H1 (cell line): ENCODE measurements around the gene VARS2. TPM values are rescaled to one million over a fixed set of nuclear protein-coding genes. Genes with fewer than 3 reads are reported as not detected.
A peak's percentile ranks its signal among the peaks of the same experiment; 100 is the strongest.

ENCODE experiments used
- CTCF ChIA-PET: fragments of 300-600 bp; sonication (Branson Sonifier 250); formaldehyde crosslinking; loops from one replicate; lab custom pipeline; 2021; ENCODE audit not compliant: partially characterized antibody; lab: Charles Lee
- POLR2A ChIA-PET: fragments of 300-600 bp; sonication (Branson Sonifier 250); formaldehyde crosslinking; loops from one replicate; lab custom pipeline; 2021; ENCODE audit warnings: inconsistent platforms; ENCODE audit not compliant: partially characterized antibody; lab: Charles Lee
- DNase-seq, 2 experiments: peaks; one replicate each; pipeline versions ENCODE4 v3.0.0 to v3.0.0-alpha.2; 2010 to 2022; ENCODE audit warnings: low spot score in 2 of 2, low read depth in 1 of 2, mixed read lengths in 1 of 2
- FAIRE-seq: peaks from 2 replicates; lab custom pipeline; 2011; peaks lifted over from hg19 to GRCh38; lab: Jason Lieb, UNC
- H2AFZ ChIP-seq: 2 replicates; pipeline ENCODE4 v1.8.1; 2012; ENCODE audit warnings: low read length, inconsistent platforms
- H2AK5ac ChIP-seq: 2 replicates; pipeline ENCODE4 v1.6.1; 2013; ENCODE audit warnings: low read depth, low read length
- H2BK120ac ChIP-seq: replicated peaks from 2 replicates; pipeline ENCODE3; 2013; ENCODE audit warnings: low read depth, low read length, inconsistent platforms
- H2BK12ac ChIP-seq: 2 replicates; pipeline ENCODE4 v1.6.1; 2013; ENCODE audit warnings: low read depth, low read length
- H2BK15ac ChIP-seq: 2 replicates; pipeline ENCODE4 v1.6.1; 2013; ENCODE audit warnings: low read length
- H2BK20ac ChIP-seq: 2 replicates; pipeline ENCODE4 v1.6.1; 2013; ENCODE audit warnings: low read length
- H2BK5ac ChIP-seq: 2 replicates; pipeline ENCODE4 v1.6.1; 2013; ENCODE audit warnings: low read depth, low read length
- H3K14ac ChIP-seq: 2 replicates; pipeline ENCODE4 v1.6.1; 2013; ENCODE audit warnings: inconsistent platforms; ENCODE audit not compliant: insufficient read length
- H3K18ac ChIP-seq: 2 replicates; pipeline ENCODE4 v1.6.1; 2013; ENCODE audit warnings: low read length; ENCODE audit errors: extremely low read depth
- H3K23ac ChIP-seq: 2 replicates; pipeline ENCODE4 v1.6.1; 2013; ENCODE audit warnings: inconsistent platforms; ENCODE audit not compliant: insufficient read length
- H3K23me2 ChIP-seq: 2 replicates; pipeline ENCODE4 v1.6.1; 2013; ENCODE audit warnings: low read depth, low read length
- H3K27ac ChIP-seq: 2 replicates; pipeline ENCODE4 v1.6.1; 2011; ENCODE audit warnings: low read depth, low read length, inconsistent platforms
- H3K27me3 ChIP-seq, 4 experiments: replicated peaks in 1 of 4; 1 replicate in 1 of 4; 2 replicates in 3 of 4; pipeline versions ENCODE4 v1.6.1 to v1.8.1; 2011 to 2013; ENCODE audit warnings: low read length in 3 of 4, mild to moderate bottlenecking in 3 of 4, inconsistent platforms in 2 of 4, mixed read lengths in 2 of 4, moderate library complexity in 1 of 4; ENCODE audit not compliant: control insufficient read depth in 3 of 4, insufficient read depth in 3 of 4; ENCODE audit errors: extremely low read depth in 1 of 4
- H3K36me3 ChIP-seq, 4 experiments: 2 replicates each; pipeline versions ENCODE4 v1.6.1 to v1.8.1; 2011 to 2013; ENCODE audit warnings: mild to moderate bottlenecking in 4 of 4, low read length in 3 of 4, moderate library complexity in 2 of 4, control low read depth in 1 of 4, inconsistent platforms in 1 of 4; ENCODE audit not compliant: insufficient read depth in 4 of 4, control insufficient read depth in 2 of 4
- H3K4ac ChIP-seq: replicated peaks from 2 replicates; pipeline ENCODE3; 2013; ENCODE audit warnings: low read length, low read depth, mixed read lengths, inconsistent platforms; ENCODE audit not compliant: insufficient read length
- H3K4me1 ChIP-seq, 4 experiments: replicated peaks in 1 of 4; 1 replicate in 1 of 4; 2 replicates in 3 of 4; pipeline versions ENCODE4 v1.6.1 to v1.8.1; 2011 to 2013; ENCODE audit warnings: low read length in 3 of 4, inconsistent platforms in 2 of 4, mixed read lengths in 1 of 4; ENCODE audit not compliant: insufficient read depth in 4 of 4, control insufficient read depth in 3 of 4
- H3K4me2 ChIP-seq, 2 experiments: 2 replicates each; pipeline versions ENCODE4 v1.6.1 to v1.8.1; 2011 to 2013; ENCODE audit warnings: low read depth in 2 of 2, low read length in 2 of 2, control low read depth in 1 of 2, inconsistent platforms in 1 of 2, mild to moderate bottlenecking in 1 of 2; ENCODE audit not compliant: insufficient read depth in 1 of 2
- H3K4me3 ChIP-seq, 4 experiments: fragments of 200-600, 300-600 bp in 1 of 4; sonication (generic), shearing (Covaris generic), sonication (Bioruptor Twin) in 1 of 4; 2 replicates each; pipeline versions ENCODE4 v1.5.1 to v1.8.1; 2011 to 2016; ENCODE audit warnings: low read length in 4 of 4, low read depth in 3 of 4, control low read depth in 2 of 4, inconsistent platforms in 2 of 4, mild to moderate bottlenecking in 2 of 4, mixed read lengths in 1 of 4, moderate library complexity in 1 of 4; ENCODE audit not compliant: insufficient read depth in 2 of 4; ENCODE audit errors: extremely low read depth in 1 of 4
- H3K56ac ChIP-seq: replicated peaks from 2 replicates; pipeline ENCODE3; 2013; ENCODE audit warnings: low read depth, mild to moderate bottlenecking, mixed read lengths, low read length, inconsistent platforms; ENCODE audit not compliant: insufficient read length
- H3K79me1 ChIP-seq: 2 replicates; pipeline ENCODE4 v1.6.1; 2013; ENCODE audit warnings: low read depth, low read length, control low read depth
- H3K79me2 ChIP-seq, 2 experiments: 2 replicates each; pipeline versions ENCODE4 v1.6.1 to v1.8.1; 2012 to 2013; ENCODE audit warnings: low read length in 2 of 2, mild to moderate bottlenecking in 2 of 2, inconsistent platforms in 1 of 2; ENCODE audit not compliant: insufficient read depth in 2 of 2, control insufficient read depth in 1 of 2
- H3K9ac ChIP-seq, 4 experiments: replicated peaks in 1 of 4; 1 replicate in 1 of 4; 2 replicates in 3 of 4; pipeline versions ENCODE4 v1.6.1 to v1.8.1; 2011 to 2013; ENCODE audit warnings: low read depth in 3 of 4, low read length in 3 of 4, control low read depth in 2 of 4, mild to moderate bottlenecking in 2 of 4, moderate library complexity in 2 of 4, inconsistent platforms in 1 of 4; ENCODE audit errors: extremely low read depth in 1 of 4
- H3K9me3 ChIP-seq, 2 experiments: 2 replicates each; pipeline versions ENCODE4 v1.6.1 to v1.8.1; 2012 to 2013; ENCODE audit warnings: mild to moderate bottlenecking in 2 of 2, moderate library complexity in 2 of 2, control low read depth in 1 of 2, inconsistent platforms in 1 of 2, low read depth in 1 of 2, low read length in 1 of 2, mixed read lengths in 1 of 2; ENCODE audit not compliant: insufficient read depth in 2 of 2
- H4K20me1 ChIP-seq, 2 experiments: replicated peaks in 1 of 2; 2 replicates each; pipeline versions ENCODE3 to v1.8.1; 2011 to 2013; ENCODE audit warnings: inconsistent platforms in 2 of 2, low read length in 2 of 2, mild to moderate bottlenecking in 1 of 2; ENCODE audit not compliant: insufficient read depth in 2 of 2, control insufficient read depth in 1 of 2
- H4K5ac ChIP-seq: 2 replicates; pipeline ENCODE4 v1.6.1; 2013; ENCODE audit warnings: low read length, low read depth, mixed read lengths, inconsistent platforms; ENCODE audit not compliant: insufficient read length
- H4K8ac ChIP-seq: 2 replicates; pipeline ENCODE4 v1.8.0; 2013; ENCODE audit warnings: mild to moderate bottlenecking, moderate library complexity, low read length, inconsistent platforms; ENCODE audit not compliant: insufficient read depth; ENCODE audit errors: extremely low read depth
- H4K91ac ChIP-seq: replicated peaks from 2 replicates; pipeline ENCODE3; 2013; ENCODE audit warnings: low read length, mixed read lengths, inconsistent platforms; ENCODE audit not compliant: insufficient read length
- MAFK ChIP-seq: IDR thresholded peaks from 2 replicates; pipeline ENCODE4 v1.6.1; 2012; ENCODE audit warnings: low read depth, mild to moderate bottlenecking, improper control_type of control experiment, low read length
- WGBS, 2 experiments: shearing (Covaris generic) in 1 of 2; methylation state at CpG; one replicate each; pipeline versions ENCODE4 v1.1.6 to v1.1.7; 2013 to 2015; ENCODE audit warnings: low lambda C conversion rate in 2 of 2, mixed read lengths in 2 of 2, inconsistent platforms in 1 of 2, low coverage in 1 of 2, missing lambda C conversion rate in 1 of 2; ENCODE audit not compliant: insufficient replicate concordance in 2 of 2, insufficient coverage in 1 of 2, insufficient read length in 1 of 2; ENCODE audit errors: extremely low coverage in 1 of 2, missing lambda C conversion rate in 1 of 2; 5-methylcytosine and 5-hydroxymethylcytosine counted together
- polyA plus RNA-seq, 7 experiments: library from polyadenylated mRNA; depleted of rRNA in 3 of 7; stranded (reverse) in 5 of 7; unstranded in 2 of 7; fragments of >200 nt in 5 of 7; fragments of 200-250 nt in 2 of 7; gene quantifications; 1 replicate in 5 of 7; 2 replicates in 1 of 7; 4 replicates in 1 of 7; pipeline versions ENCODE4 v1.2.1 to v1.2.3, GENCODE V29; 2011 to 2013; ENCODE audit warnings: missing spikeins in 2 of 7, mixed read lengths in 2 of 7
- total RNA-seq: library from RNA; stranded (reverse); fragmentation: NEBNext Ultra II Directional; extraction: Animal tissue kit (Norgen Biotek cat#: 25700); gene quantifications from 2 replicates; pipeline ENCODE4 v1.2.1, GENCODE V29; 2021
- TF ChIP-seq, protein P1 (sequence below): IDR thresholded peaks from 2 replicates; pipeline ENCODE4 v1.6.1; 2012; ENCODE audit warnings: inconsistent platforms

The VARS2 gene
- total and polyA plus RNA-seq, 2 of the 8 experiments (the other 6 are each of a cell fraction or from before 2014, with no cell fraction given): 26.8 to 47.7 TPM

DNA sequence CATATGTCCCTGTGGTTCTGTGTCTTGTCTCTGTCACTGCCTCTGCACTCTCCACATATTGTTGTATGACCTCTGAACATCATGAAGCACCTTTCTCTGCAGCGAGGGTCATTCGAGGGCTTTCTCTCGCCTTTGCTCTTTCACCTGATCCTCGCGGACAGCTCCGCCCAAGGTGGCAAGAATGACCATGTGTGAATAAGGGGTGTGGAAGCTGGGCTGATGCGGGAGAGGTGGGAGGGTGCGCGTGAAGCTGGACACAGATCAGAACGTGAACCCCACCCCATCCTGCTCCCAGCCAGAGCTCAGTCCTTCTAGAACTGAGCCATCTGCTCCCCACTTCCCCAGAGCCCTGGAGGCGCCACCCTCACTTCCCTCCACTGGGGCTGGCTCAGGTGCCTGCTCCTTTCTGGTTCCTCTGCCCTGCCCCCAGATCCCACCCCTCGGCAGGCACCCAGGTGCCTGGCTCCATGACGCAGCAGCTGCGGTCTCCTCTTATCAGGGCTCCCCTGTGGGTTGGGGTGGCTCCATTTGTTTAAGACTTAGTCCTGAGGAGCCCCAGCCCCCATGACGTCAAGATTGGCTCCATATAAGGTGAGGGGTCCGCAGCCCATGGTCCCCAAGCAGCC lies 26.4 kb downstream of the VARS2 start, which contains the start of gene MUCL3:
Gene MUCL3 (plus strand): TSS at position 613 of the 626 bp plus-strand sequence. CDS start 27 bp downstream, outside the sequence.
- H2BK20ac ChIP-seq: peak within 1 kb of the TSS; percentile 48; the same call in 1 of the 2 replicates
- H3K4me3 ChIP-seq: no peak within 1 kb of the TSS
- no peaks in the 10 kb centered on the region for H4K20me1 ChIP-seq
- no peak within 1 kb of the TSS; a peak in 1 of 4 replicates for H3K4me2 ChIP-seq
- H3K23ac ChIP-seq: no peak within 1 kb of the TSS
- H3K9me3 ChIP-seq: no peaks in the 10 kb centered on the region
- no peak within 1 kb of the TSS for H3K4ac ChIP-seq
- 86% methylated on average over 16 of the region's 16 CpGs; no CpG with 5 or more reads in 1 of the 2 experiments for WGBS, 2 experiments
- H3K79me2 ChIP-seq: no peaks in the 10 kb centered on the region
- 0 out of 2 replicates have a peak within 1 kb of the TSS, but pooled peaks have one; percentile 84 for H2BK5ac ChIP-seq
- FAIRE-seq: no peak
- CTCF ChIA-PET: interaction anchor here (0.8 to 6.5 kb wide), 12 partner anchors 16 to 146 kb away, joined by 3 to 52 read pairs (median 4); partner anchors contain the start of gene VARS2
- peak within 1 kb of the TSS; percentile 94 for H2BK12ac ChIP-seq
- no peaks in the 10 kb centered on the region for H3K79me1 ChIP-seq
- H3K9ac ChIP-seq: no peak within 1 kb of the TSS
- peak within 1 kb of the TSS; percentile 54 for H3K18ac ChIP-seq
- peaks cover 6 to 11% (median 9%) of the 10 kb centered on the region in 4 experiments for H3K4me1 ChIP-seq
- H4K5ac ChIP-seq: no peak within 1 kb of the TSS
- peak within 1 kb of the TSS; percentile 95; the same call in 1 of the 2 replicates for H2BK15ac ChIP-seq
- peak within 1 kb of the TSS; percentile 49 for H4K91ac ChIP-seq
- H2AFZ ChIP-seq: no peak within 1 kb of the TSS
- no peak within 1 kb of the TSS for H3K14ac ChIP-seq
- no peaks in the 10 kb centered on the region; a peak in 1 of 7 replicates for H3K27me3 ChIP-seq
- H2BK120ac ChIP-seq: no peak within 1 kb of the TSS
- no peak within 1 kb of the TSS for H3K56ac ChIP-seq
- DNase-seq: no peak
- no peaks in the 10 kb centered on the region for H3K23me2 ChIP-seq
- H2AK5ac ChIP-seq: peak within 1 kb of the TSS; percentile 58; the same call in 1 of the 2 replicates
- TF ChIP-seq, protein P1, sequence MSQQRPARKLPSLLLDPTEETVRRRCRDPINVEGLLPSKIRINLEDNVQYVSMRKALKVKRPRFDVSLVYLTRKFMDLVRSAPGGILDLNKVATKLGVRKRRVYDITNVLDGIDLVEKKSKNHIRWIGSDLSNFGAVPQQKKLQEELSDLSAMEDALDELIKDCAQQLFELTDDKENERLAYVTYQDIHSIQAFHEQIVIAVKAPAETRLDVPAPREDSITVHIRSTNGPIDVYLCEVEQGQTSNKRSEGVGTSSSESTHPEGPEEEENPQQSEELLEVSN: 0 out of 2 replicates have a peak, but pooled peaks have one; percentile 36
- no peak for TF ChIP-seq MAFK
- no peak within 1 kb of the TSS for H4K8ac ChIP-seq
- H3K36me3 ChIP-seq: no peaks in the 10 kb centered on the region
- POLR2A ChIA-PET: interaction anchor here (0.6 to 2.1 kb wide), 5 partner anchors 11 to 102 kb away, joined by 3 to 8 read pairs (median 3); no protein-coding TSS in a partner anchor
- H3K27ac ChIP-seq: no peak within 1 kb of the TSS
